Activated naive CD8-positive, alpha-beta T cell treated with anti-CD3 and anti-CD28 coated beads, Interleukin-2, amount 50 U/mL, for 24 hours (primary cell): ENCODE results near the gene ROPN1.
"Not testable (repeated sequence)": the region's sequence is repeated elsewhere in the genome, so short reads cannot be mapped to it uniquely, and the experiment has no call there.

Source experiments
- ATAC-seq: fragments of 150-1000 bp; cut with Tn5 transposase; one replicate; pipeline ENCODE4 v1.10.0; 2021
- DNase-seq: peaks from one replicate; pipeline ENCODE4 v3.0.0; 2021
- H3K27ac Mint-ChIP-seq: one replicate; pipeline ENCODE4 v1.8.0; 2021; ENCODE audit warnings: mild to moderate bottlenecking, mixed read lengths
- H3K27me3 Mint-ChIP-seq: one replicate; pipeline ENCODE4 v1.8.0; 2021; ENCODE audit warnings: mixed read lengths
- H3K36me3 Mint-ChIP-seq: one replicate; pipeline ENCODE4 v1.8.0; 2021; ENCODE audit warnings: low read depth, mixed read lengths
- H3K4me1 Mint-ChIP-seq: one replicate; pipeline ENCODE4 v1.8.0; 2021; ENCODE audit warnings: mixed read lengths
- H3K4me3 Mint-ChIP-seq: one replicate; pipeline ENCODE4 v1.8.0; 2021; ENCODE audit warnings: mild to moderate bottlenecking, moderate library complexity, mixed read lengths
- H3K9me3 Mint-ChIP-seq: one replicate; pipeline ENCODE4 v1.8.0; 2021; ENCODE audit warnings: mixed read lengths

Gene ROPN1

GRCh38 chr3:123991730-123992588 lies at the start of gene ROPN1:
Gene ROPN1 (minus strand): TSS chr3:123992124. CDS start chr3:123980481, 11,643 bp downstream.
- not testable (repeated sequence) for H3K36me3 Mint-ChIP-seq, H3K9me3 Mint-ChIP-seq, H3K4me1 Mint-ChIP-seq, DNase-seq, H3K27ac Mint-ChIP-seq
- peak; percentile 91 for ATAC-seq
- peaks cover 37% of the 10 kb centered on the region for H3K27me3 Mint-ChIP-seq
- H3K4me3 Mint-ChIP-seq, result peak within 1 kb of the TSS; percentile 39

- DNase-seq (no peak), ATAC-seq (no peak)
- Mint-ChIP-seq H3K4me3 (no peak overlapping the region), H3K27me3 (peaks cover 16% of the 10 kb centered on the region), H3K9me3 (no peaks in the 10 kb centered on the region), H3K36me3 (no peaks in the 10 kb centered on the region), H3K27ac (no peak overlapping the region), H3K4me1 (no peaks in the 10 kb centered on the region)
Observed at GRCh38 chr3:124041553-124041952, 49.6 kb upstream of the ROPN1 start.

- H3K36me3 Mint-ChIP-seq, result no peaks in the 10 kb centered on the region
Observed at GRCh38 chr3:124037326-124037725, 45.4 kb upstream of the ROPN1 start.

DNA sequence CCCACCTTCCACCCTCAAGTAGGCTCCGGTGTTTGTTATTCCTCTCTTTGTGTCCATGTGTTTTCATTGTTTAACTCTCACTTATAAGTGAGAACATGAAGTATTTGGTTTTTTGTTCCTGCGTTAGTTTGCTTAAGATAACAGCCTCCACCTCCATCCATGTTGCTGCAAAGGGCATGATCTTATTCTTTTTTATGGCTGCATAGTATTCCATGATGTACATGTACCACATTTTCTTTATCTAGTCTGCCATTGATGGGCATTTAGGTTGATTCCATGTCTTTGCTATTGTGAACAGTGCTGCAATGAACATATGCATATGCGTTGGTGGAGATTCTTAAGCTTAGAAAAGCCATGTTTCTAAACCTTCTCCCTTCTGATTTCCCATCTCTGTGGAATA lies 44.3 kb upstream of the ROPN1 start:
- DNase-seq, H3K4me1 Mint-ChIP-seq, H3K9me3 Mint-ChIP-seq, H3K4me3 Mint-ChIP-seq, H3K27ac Mint-ChIP-seq, H3K36me3 Mint-ChIP-seq, ATAC-seq: not testable (repeated sequence)
- peaks cover 48% of the 10 kb centered on the region for H3K27me3 Mint-ChIP-seq

More at GRCh38 chr3:124037326-124037725, 45.4 kb upstream of the ROPN1 start:
- no peak overlapping the region for H3K4me3 Mint-ChIP-seq
- no peak overlapping the region for H3K27ac Mint-ChIP-seq
- DNase-seq (no peak), ATAC-seq (no peak)
- peaks cover 4% of the 10 kb centered on the region for H3K9me3 Mint-ChIP-seq
- peaks cover 7% of the 10 kb centered on the region for H3K4me1 Mint-ChIP-seq
- H3K27me3 Mint-ChIP-seq, result peaks cover 38% of the 10 kb centered on the region

GRCh38 chr3:124035463-124036121 lies 43.7 kb upstream of the ROPN1 start:
- H3K27me3 Mint-ChIP-seq, result peaks cover 46% of the 10 kb centered on the region
- no peak for DNase-seq
- no peak for ATAC-seq
- H3K9me3 Mint-ChIP-seq, result peaks cover 4% of the 10 kb centered on the region
- H3K27ac Mint-ChIP-seq, result no peak overlapping the region
- no peaks in the 10 kb centered on the region for H3K36me3 Mint-ChIP-seq
- H3K4me1 Mint-ChIP-seq, result peaks cover 9% of the 10 kb centered on the region
- no peak overlapping the region for H3K4me3 Mint-ChIP-seq

GRCh38 chr3:124034844-124035152 lies 42.9 kb upstream of the ROPN1 start:
- Mint-ChIP-seq H3K4me3 (no peak overlapping the region), H3K9me3 (peaks cover 4% of the 10 kb centered on the region), H3K36me3 (no peaks in the 10 kb centered on the region), H3K27ac (no peak overlapping the region), H3K4me1 (peaks cover 9% of the 10 kb centered on the region), H3K27me3 (peaks cover 46% of the 10 kb centered on the region)
- no peak for ATAC-seq
- no peak for DNase-seq

DNA sequence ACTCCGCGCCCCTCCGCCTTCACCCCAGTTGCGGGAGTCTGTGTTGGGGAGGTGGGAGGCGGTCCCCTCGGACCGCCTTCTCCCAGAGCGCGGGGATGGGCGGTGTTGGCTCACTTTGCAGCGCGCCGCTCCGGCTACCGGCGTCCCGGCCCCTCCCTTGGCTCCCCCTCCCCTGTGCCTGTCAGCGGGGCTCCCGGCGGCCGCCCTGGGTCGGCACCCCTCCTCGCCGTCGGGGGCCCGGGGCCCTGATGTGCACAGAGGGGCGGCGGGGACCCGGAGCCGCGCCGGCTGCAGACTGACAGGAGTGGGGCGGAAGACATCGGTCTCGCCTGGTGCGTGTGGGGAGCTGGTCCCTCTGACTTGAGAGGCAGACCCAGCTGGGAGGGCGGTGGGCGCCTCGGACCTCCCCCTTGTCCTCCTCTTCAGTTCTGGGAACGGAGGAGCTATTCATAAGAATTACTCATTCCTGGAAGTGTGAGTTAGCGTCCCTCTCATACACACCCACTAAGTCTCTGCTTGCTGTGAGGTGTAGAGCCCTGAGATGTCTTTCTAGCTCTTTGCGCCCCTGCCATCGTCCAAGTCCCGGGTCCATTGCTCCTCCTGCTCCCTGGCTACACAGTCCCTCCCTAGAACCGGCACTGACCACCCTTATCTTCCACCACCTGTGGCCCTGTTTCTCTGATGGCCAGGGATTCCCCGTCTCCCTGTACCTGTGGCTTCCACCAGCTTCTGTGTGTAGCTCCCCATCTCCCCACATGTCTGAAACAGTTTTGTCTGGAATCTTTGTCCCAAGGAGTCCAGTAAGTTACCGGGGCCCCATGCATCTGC lies 42.3 kb upstream of the ROPN1 start:
- DNase-seq (peak; percentile 12), ATAC-seq (peak; percentile 42)
- H3K4me3 Mint-ChIP-seq, result peak overlapping the region; percentile 58
- H3K4me1 Mint-ChIP-seq, result peaks cover 9% of the 10 kb centered on the region
- H3K27me3 Mint-ChIP-seq, result peaks cover 47% of the 10 kb centered on the region
- peaks cover 4% of the 10 kb centered on the region for H3K9me3 Mint-ChIP-seq
- H3K27ac Mint-ChIP-seq, result no peak overlapping the region
- no peaks in the 10 kb centered on the region for H3K36me3 Mint-ChIP-seq

DNA sequence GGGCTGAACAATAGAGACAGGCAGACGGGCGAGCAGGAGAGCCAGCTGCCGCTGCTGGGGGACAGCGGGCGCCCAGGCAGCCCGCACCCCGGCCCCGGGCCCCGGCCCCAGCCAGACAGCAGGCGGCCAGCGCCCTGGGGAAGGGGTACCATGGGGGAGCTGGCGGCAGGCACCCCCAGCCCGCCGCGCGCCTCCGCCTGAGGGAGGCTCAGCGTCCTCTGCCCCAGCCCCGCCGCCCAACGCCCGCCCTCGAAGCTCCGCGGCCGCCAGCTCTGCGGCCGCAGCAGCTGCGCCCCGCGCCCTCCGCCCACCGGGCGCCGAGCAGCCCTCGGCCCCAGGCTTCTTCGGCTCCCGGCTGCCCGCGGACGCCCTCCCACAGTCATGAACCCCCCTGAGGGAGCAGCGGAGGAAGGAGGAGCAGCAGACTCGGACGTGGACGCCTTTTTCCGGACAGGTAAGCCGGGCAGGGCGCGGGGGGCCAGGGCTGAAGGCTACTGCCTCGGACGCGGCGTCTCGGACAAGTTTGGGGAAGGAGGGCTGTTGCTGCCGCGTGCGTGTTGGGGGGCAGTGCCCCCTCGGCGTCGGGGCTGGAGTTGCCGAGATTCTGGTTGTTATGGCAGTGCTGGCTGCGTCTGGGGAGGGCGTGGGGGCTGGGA lies 41.6 kb upstream of the ROPN1 start, which contains the start of gene KALRN:
KALRN (plus strand) TSS at position 10 of the 656 bp plus-strand sequence.
- peak within 1 kb of the TSS; percentile 13 for H3K27ac Mint-ChIP-seq
- peaks cover 4% of the 10 kb centered on the region for H3K9me3 Mint-ChIP-seq
- peaks cover 51% of the 10 kb centered on the region for H3K27me3 Mint-ChIP-seq
- peaks cover 9% of the 10 kb centered on the region for H3K4me1 Mint-ChIP-seq
- no peaks in the 10 kb centered on the region for H3K36me3 Mint-ChIP-seq
- peak within 1 kb of the TSS; percentile 63 for H3K4me3 Mint-ChIP-seq
- DNase-seq, result peak; percentile 3
- peak; percentile 13 for ATAC-seq

DNA sequence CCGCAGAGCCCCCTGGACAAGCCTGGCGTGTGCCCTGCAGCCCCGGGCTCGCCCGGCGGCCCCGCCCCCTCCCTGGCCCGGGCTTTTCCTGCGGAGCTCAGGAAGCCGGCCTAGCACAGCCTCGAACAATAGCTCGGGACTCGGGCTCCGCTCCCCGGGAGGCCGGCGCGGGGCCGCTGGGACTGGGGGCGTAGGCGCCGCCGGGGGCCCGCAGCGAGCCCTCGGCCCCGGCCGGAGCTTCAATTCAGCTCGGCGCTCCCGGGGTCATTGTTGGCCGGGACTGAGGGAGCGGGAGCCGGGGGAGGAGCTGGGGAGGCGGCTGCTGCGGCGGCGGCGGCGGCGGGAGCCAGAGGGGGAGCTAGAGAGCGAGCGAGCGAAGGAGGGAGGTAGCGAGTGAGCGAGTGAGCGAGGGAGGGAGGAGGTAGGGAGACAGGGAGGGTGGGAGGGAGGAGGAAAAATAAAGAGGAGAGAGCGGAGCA lies 41.0 kb upstream of the ROPN1 start:
- no peak overlapping the region for H3K27ac Mint-ChIP-seq
- H3K27me3 Mint-ChIP-seq, result peaks cover 54% of the 10 kb centered on the region
- H3K4me1 Mint-ChIP-seq, result peaks cover 9% of the 10 kb centered on the region
- ATAC-seq (peak; percentile 82), DNase-seq (peak; percentile 83)
- H3K9me3 Mint-ChIP-seq, result peaks cover 4% of the 10 kb centered on the region
- H3K4me3 Mint-ChIP-seq, result peak overlapping the region; percentile 13
- no peaks in the 10 kb centered on the region for H3K36me3 Mint-ChIP-seq

GRCh38 chr3:124032311-124032880 lies 40.5 kb upstream of the ROPN1 start:
- Mint-ChIP-seq H3K27ac (peak overlapping the region; percentile 13), H3K9me3 (peaks cover 4% of the 10 kb centered on the region), H3K36me3 (no peaks in the 10 kb centered on the region), H3K4me3 (peak overlapping the region; percentile 63), H3K27me3 (peaks cover 56% of the 10 kb centered on the region), H3K4me1 (peaks cover 9% of the 10 kb centered on the region)
- DNase-seq (no peak), ATAC-seq (no peak)

DNA sequence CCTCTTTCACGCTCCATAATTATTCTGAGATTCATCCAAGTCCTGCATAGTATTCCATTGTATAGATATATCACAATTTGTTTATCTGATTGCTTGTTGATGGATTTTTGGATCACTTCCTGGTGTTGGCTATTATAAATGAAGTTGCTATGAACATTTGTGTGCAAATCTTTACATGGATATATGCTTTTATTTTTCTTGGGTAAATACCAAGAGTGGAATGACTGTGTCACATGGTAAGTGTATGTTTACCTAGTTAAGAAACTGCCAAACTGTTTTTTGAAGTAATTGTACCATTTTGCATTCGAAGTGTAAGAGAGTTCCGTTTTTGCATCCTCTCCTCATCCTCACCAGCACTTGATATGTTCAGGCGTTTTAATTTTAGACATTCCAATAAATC lies 34.6 kb upstream of the ROPN1 start:
- no peak for ATAC-seq
- DNase-seq, result no peak
- no peaks in the 10 kb centered on the region for H3K36me3 Mint-ChIP-seq
- no peak overlapping the region for H3K4me3 Mint-ChIP-seq
- no peak overlapping the region for H3K27ac Mint-ChIP-seq
- peaks cover 4% of the 10 kb centered on the region for H3K9me3 Mint-ChIP-seq
- peaks cover 25% of the 10 kb centered on the region for H3K27me3 Mint-ChIP-seq
- H3K4me1 Mint-ChIP-seq, result no peaks in the 10 kb centered on the region

GRCh38 chr3:124023531-124023930 lies 31.6 kb upstream of the ROPN1 start:
- not testable (repeated sequence) for H3K27ac Mint-ChIP-seq, H3K4me1 Mint-ChIP-seq, H3K36me3 Mint-ChIP-seq, DNase-seq, H3K9me3 Mint-ChIP-seq, ATAC-seq, H3K4me3 Mint-ChIP-seq
- H3K27me3 Mint-ChIP-seq, result peaks cover 18% of the 10 kb centered on the region

DNA sequence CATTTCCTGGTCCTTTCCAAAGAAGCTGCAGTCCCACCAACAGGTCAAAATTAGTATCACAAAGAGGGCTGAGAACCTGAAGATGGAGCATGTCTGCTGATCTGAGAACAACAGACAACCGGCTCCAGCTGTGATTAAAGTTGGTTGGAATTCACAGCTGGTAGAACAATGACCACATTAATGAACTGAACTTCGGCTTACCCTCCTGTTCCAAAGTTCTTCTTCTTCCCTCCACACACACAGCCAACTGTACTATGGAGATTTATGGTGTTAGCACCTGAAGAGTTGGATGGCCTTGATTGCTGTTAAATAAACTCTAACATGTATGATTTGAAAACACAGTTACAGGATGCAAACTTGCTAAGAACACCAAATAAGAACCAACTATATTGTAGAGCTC lies 27.4 kb upstream of the ROPN1 start:
- peaks cover 4% of the 10 kb centered on the region for H3K9me3 Mint-ChIP-seq
- H3K27me3 Mint-ChIP-seq, result peaks cover 38% of the 10 kb centered on the region
- no peak for DNase-seq
- no peak overlapping the region for H3K4me3 Mint-ChIP-seq
- no peaks in the 10 kb centered on the region for H3K4me1 Mint-ChIP-seq
- ATAC-seq, result no peak
- no peaks in the 10 kb centered on the region for H3K36me3 Mint-ChIP-seq
- no peak overlapping the region for H3K27ac Mint-ChIP-seq

DNA sequence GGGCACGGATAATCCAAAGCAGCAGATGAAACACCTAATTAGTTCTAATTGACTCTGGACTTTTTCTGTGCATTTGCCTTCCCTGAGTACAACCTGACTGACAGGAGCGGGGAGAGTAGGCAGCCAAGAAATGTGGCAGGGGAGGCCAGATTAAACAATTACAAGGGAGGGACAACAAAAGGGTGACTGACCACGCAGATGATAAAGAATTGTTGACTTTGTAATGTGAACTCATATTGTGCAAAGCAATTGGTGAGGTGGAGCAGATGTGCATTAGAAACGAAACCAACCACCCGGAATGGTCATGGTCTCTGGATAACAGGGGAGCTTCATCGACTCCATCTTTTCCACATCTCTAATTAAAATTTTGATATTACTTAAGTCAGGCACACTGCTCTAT lies 25.6 kb upstream of the ROPN1 start:
- not testable (repeated sequence) for H3K36me3 Mint-ChIP-seq, H3K4me1 Mint-ChIP-seq, H3K27ac Mint-ChIP-seq, H3K4me3 Mint-ChIP-seq, ATAC-seq, H3K9me3 Mint-ChIP-seq, DNase-seq
- peaks cover 35% of the 10 kb centered on the region for H3K27me3 Mint-ChIP-seq
